Activated effector memory CD4-positive, alpha-beta T cell treated with Interleukin-2 at 50 U/mL for 16 hours (primary cell): ENCODE measurements around the gene WNT10A.

Experiments
- DNase-seq: peaks from one replicate; pipeline ENCODE4 v3.0.0-alpha.2; 2020

WNT10A gene

GRCh38 chr2:218858138-218858445 lies 22.6 kb upstream of the WNT10A start:
- DNase-seq = no peak

GRCh38 chr2:218858671-218859555 lies 21.7 kb upstream of the WNT10A start:
- no peak for DNase-seq

GRCh38 chr2:218859556-218859987 lies 21.1 kb upstream of the WNT10A start, which contains the start of gene WNT6:
Gene WNT6, plus strand, starts transcription at chr2:218859805. Its CDS starts 233 bp downstream, at chr2:218860038.
- no peak for DNase-seq

- no peak for DNase-seq
Observed at GRCh38 chr2:218859988-218860831, 20.4 kb upstream of the WNT10A start.

GRCh38 chr2:218860950-218861381 lies 19.7 kb upstream of the WNT10A start:
- no peak for DNase-seq

GRCh38 chr2:218861645-218862318 lies 18.9 kb upstream of the WNT10A start:
- no peak for DNase-seq

GRCh38 chr2:218863021-218863520 lies 17.6 kb upstream of the WNT10A start:
- no peak for DNase-seq

- no peak for DNase-seq
Observed at GRCh38 chr2:218865396-218865795, 15.3 kb upstream of the WNT10A start.

- DNase-seq = no peak
Observed at GRCh38 chr2:218865999-218866398, 14.7 kb upstream of the WNT10A start.

GRCh38 chr2:218867900-218868299 lies 12.8 kb upstream of the WNT10A start:
- no peak for DNase-seq

- DNase-seq = no peak
Observed at GRCh38 chr2:218869064-218869463, 11.6 kb upstream of the WNT10A start.

GRCh38 chr2:218870984-218871344 lies 9.7 kb upstream of the WNT10A start:
- DNase-seq = no peak

GRCh38 chr2:218871345-218872302 lies 9.0 kb upstream of the WNT10A start:
- no peak for DNase-seq

GRCh38 chr2:218872645-218873358 lies 7.8 kb upstream of the WNT10A start:
- no peak for DNase-seq

- no peak for DNase-seq
Observed at GRCh38 chr2:218873359-218874194, 7.1 kb upstream of the WNT10A start.

- no peak for DNase-seq
Observed at GRCh38 chr2:218875692-218876246, 4.9 kb upstream of the WNT10A start.

GRCh38 chr2:218876562-218877219 lies 4.0 kb upstream of the WNT10A start:
- DNase-seq = peak; percentile 60

- no peak for DNase-seq
Observed at GRCh38 chr2:218877331-218877730, 3.3 kb upstream of the WNT10A start.

GRCh38 chr2:218877891-218878290 lies 2.8 kb upstream of the WNT10A start:
- DNase-seq = no peak
